GM06990 (cell line): ENCODE measurements around the gene C1orf21.

Experiments
- DNase-seq: peaks from one replicate; pipeline ENCODE4 v3.0.0-alpha.2; 2011; ENCODE audit not compliant: insufficient read length; ENCODE audit errors: extremely low read depth
- H3K27me3 ChIP-seq: replicated peaks from 2 replicates; pipeline ENCODE4 v1.6.0; 2011; ENCODE audit warnings: low read length; ENCODE audit not compliant: control insufficient read depth, insufficient read depth
- H3K36me3 ChIP-seq: 2 replicates; pipeline ENCODE4 v1.5.1; 2011; ENCODE audit warnings: low read length; ENCODE audit not compliant: control insufficient read depth, insufficient read depth
- H3K4me3 ChIP-seq: replicated peaks from 2 replicates; pipeline ENCODE4 v1.5.1; 2011; ENCODE audit warnings: low read depth, mild to moderate bottlenecking, control low read depth, low read length
- CTCF ChIP-seq: IDR thresholded peaks from 2 replicates; pipeline ENCODE4 v1.5.1; 2011; ENCODE audit warnings: low read length, control low read depth, mild to moderate bottlenecking, inconsistent platforms; ENCODE audit not compliant: insufficient read depth, poor library complexity, severe bottlenecking

Gene C1orf21

GRCh38 chr1:184406479-184406878, 19.6 kb downstream of the C1orf21 start:
- H3K27me3 ChIP-seq = no peaks in the 10 kb centered on the region
- H3K4me3 ChIP-seq = no peak overlapping the region
- TF ChIP-seq CTCF = no peak
- no peak for DNase-seq
- H3K36me3 ChIP-seq = no peaks in the 10 kb centered on the region

- TF ChIP-seq CTCF = no peak
- no peaks in the 10 kb centered on the region for H3K27me3 ChIP-seq
- H3K36me3 ChIP-seq = no peaks in the 10 kb centered on the region
- no peak for DNase-seq
- H3K4me3 ChIP-seq = no peak overlapping the region
Measured at GRCh38 chr1:184407816-184408510, 21.1 kb downstream of the C1orf21 start.

GRCh38 chr1:184408580-184408979, 21.8 kb downstream of the C1orf21 start:
- H3K27me3 ChIP-seq = no peaks in the 10 kb centered on the region
- no peak for TF ChIP-seq CTCF
- DNase-seq = no peak
- no peaks in the 10 kb centered on the region for H3K36me3 ChIP-seq
- no peak overlapping the region for H3K4me3 ChIP-seq

- no peaks in the 10 kb centered on the region for H3K36me3 ChIP-seq
- DNase-seq = no peak
- H3K4me3 ChIP-seq = no peak overlapping the region
- TF ChIP-seq CTCF = no peak
- no peaks in the 10 kb centered on the region for H3K27me3 ChIP-seq
Measured at GRCh38 chr1:184409011-184409410, 22.2 kb downstream of the C1orf21 start.

GRCh38 chr1:184412472-184412871, 25.6 kb downstream of the C1orf21 start:
- no peak for DNase-seq
- no peaks in the 10 kb centered on the region for H3K27me3 ChIP-seq
- no peaks in the 10 kb centered on the region for H3K36me3 ChIP-seq
- H3K4me3 ChIP-seq = no peak overlapping the region
- no peak for TF ChIP-seq CTCF

GRCh38 chr1:184416481-184416880, 29.7 kb downstream of the C1orf21 start:
- Histone ChIP-seq H3K27me3 (no peaks in the 10 kb centered on the region), H3K4me3 (no peak overlapping the region), H3K36me3 (no peaks in the 10 kb centered on the region)
- TF ChIP-seq CTCF = no peak
- no peak for DNase-seq
